ENCODE data around the gene KRT15. TPM values are rescaled to one million over a fixed set of nuclear protein-coding genes. Genes with fewer than 3 reads are reported as not detected.

Gene KRT15
- total and polyA plus RNA-seq, 7 donors, result 0.08 to 0.56 (median 0.18) TPM; not detected in 3

DNA sequence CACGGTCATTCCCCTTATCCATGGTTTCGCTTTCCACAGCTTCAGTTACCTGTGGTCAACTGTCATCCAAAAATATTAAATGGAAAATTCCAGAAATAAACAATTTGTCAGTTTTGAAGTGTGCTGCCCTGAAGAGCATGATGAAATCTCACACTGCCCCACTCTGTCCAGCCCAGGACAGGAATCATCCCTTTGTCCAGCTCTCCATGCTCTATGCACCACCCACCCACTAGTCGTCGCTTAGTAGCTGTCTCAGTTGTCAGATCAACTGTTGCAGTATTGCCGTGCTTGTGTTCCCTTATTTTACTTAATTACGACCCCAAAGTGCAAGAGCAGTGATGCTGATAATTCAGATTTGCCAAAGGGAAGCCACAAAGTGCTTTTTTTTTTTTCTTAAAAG is 42.9 kb upstream of the KRT15 start:
- H3K27me3 ChIP-seq (ENCODE audit: insufficient read depth in 3 of 3, low read length in 2 of 3), result peaks cover 0 to 6% (median 0%) of the 10 kb centered on the region in 3 donors

DNA sequence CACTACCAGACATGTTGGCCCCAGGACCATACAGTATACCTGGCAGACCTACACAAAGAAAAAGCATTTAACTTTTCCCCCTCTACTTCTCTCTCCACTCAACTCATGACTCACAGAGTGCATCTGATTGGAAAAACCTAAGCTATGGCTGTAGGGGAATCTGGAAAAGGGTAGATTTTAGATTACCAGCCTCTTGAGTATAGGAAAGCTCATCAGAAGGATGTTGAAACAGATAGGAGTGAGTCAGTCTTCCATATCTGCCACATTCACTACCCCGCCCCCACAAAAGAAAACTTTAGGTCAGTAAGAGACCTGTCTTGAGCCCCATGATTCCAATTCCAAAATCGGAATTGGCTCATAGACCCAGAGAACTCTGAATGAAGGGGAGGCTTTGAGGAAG is 40.9 kb upstream of the KRT15 start:
- peaks cover 0 to 9% (median 0%) of the 10 kb centered on the region in 3 donors for H3K27me3 ChIP-seq (ENCODE audit: insufficient read depth in 3 of 3, low read length in 2 of 3)
- no peak for ATAC-seq
- TF ChIP-seq, protein P1, sequence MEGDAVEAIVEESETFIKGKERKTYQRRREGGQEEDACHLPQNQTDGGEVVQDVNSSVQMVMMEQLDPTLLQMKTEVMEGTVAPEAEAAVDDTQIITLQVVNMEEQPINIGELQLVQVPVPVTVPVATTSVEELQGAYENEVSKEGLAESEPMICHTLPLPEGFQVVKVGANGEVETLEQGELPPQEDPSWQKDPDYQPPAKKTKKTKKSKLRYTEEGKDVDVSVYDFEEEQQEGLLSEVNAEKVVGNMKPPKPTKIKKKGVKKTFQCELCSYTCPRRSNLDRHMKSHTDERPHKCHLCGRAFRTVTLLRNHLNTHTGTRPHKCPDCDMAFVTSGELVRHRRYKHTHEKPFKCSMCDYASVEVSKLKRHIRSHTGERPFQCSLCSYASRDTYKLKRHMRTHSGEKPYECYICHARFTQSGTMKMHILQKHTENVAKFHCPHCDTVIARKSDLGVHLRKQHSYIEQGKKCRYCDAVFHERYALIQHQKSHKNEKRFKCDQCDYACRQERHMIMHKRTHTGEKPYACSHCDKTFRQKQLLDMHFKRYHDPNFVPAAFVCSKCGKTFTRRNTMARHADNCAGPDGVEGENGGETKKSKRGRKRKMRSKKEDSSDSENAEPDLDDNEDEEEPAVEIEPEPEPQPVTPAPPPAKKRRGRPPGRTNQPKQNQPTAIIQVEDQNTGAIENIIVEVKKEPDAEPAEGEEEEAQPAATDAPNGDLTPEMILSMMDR (IDR thresholded peaks at IDR 0.05), result no peak
- no peak overlapping the region for H3K27ac ChIP-seq
- WGBS, 3 donors, result 94 to 96% (median 95%) methylated on average over 2 of the region's 2 CpGs
- DNase-seq, result no peak
- no peak overlapping the region for H3K4me3 ChIP-seq
- peaks cover 11% of the 10 kb centered on the region for H3K4me1 ChIP-seq
- intact Hi-C loops (cut with DNase I), result loop anchor here in 1 of 2 donors (10.0 kb wide), 1 partner anchor 655 kb away; no protein-coding TSS in a partner anchor
- H3K36me3 ChIP-seq (ENCODE audit: insufficient read depth in 1 of 2, low read depth in 1 of 2), result no peaks in the 10 kb centered on the region
- no peaks in the 10 kb centered on the region for H3K9me3 ChIP-seq

More for the DNA sequence above, 42.9 kb upstream of the KRT15 start:
- no peaks in the 10 kb centered on the region for H3K36me3 ChIP-seq (ENCODE audit: insufficient read depth in 1 of 2, low read depth in 1 of 2)
- intact Hi-C loops (cut with DNase I), result no loop called here
- no peak for ATAC-seq
- no peaks in the 10 kb centered on the region for H3K9me3 ChIP-seq
- WGBS, 3 donors, result 62 to 78% (median 65%) methylated on average over 6 of the region's 6 CpGs
- H3K27ac ChIP-seq, result no peak overlapping the region
- TF ChIP-seq, protein P1 (IDR thresholded peaks at IDR 0.05), result no peak
- no peak for DNase-seq
- H3K4me1 ChIP-seq, result peaks cover 11% of the 10 kb centered on the region
- no peak overlapping the region for H3K4me3 ChIP-seq

DNA sequence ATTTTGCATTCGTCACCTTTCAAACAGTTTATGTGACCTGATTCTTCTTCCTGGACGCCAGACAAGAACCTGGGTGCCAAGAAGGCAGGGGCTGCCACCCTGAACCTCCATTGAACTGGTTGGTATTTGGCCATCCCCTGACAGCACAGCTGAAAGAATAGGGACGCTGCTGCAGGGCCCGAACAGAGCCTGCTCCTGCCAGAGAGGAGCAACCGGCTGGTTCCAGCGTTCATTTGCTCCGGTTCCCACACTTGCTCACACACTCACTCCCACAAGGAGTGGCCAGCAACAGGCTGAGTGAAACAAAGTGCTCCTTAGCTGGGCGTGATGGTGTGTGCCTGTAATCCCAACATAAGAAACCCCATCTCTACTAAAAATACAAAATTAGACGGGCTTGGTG is 38.2 kb upstream of the KRT15 start:
- WGBS, 3 donors, result 36 to 62% (median 45%) methylated on average over 9 of the region's 9 CpGs
- H3K9me3 ChIP-seq, result no peaks in the 10 kb centered on the region
- no peak for DNase-seq
- no peak overlapping the region for H3K27ac ChIP-seq
- TF ChIP-seq, protein P1 (IDR thresholded peaks at IDR 0.05), result no peak
- H3K4me1 ChIP-seq, result no peaks in the 10 kb centered on the region
- intact Hi-C loops (cut with DNase I), result loop anchor here in 1 of 2 donors (10.0 kb wide), 1 partner anchor 652 kb away; no protein-coding TSS in a partner anchor
- H3K4me3 ChIP-seq, result no peak overlapping the region
- peaks cover 0 to 9% (median 2%) of the 10 kb centered on the region in 3 donors for H3K27me3 ChIP-seq (ENCODE audit: insufficient read depth in 3 of 3, low read length in 2 of 3)
- no peaks in the 10 kb centered on the region for H3K36me3 ChIP-seq (ENCODE audit: insufficient read depth in 1 of 2, low read depth in 1 of 2)
- ATAC-seq, result no peak

DNA sequence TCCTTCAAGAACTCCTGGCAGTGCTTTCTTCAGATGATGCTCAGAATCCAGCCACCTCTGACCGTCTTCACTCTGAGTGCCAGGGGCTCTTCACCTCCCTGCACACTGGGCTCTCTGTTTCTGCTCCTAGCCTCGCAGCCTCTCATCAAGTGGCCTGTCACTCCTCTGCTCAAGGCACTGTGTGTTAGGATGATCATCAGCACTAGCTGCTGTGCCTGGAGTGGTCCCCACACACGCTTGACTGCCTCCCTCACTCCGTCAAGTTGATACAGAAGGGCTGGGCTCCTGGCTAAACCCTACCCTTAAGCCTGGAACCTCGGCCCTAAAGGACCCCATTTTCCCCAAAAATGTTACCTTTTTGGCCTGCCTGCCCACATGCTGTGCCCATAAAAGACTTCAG is 37.6 kb upstream of the KRT15 start:
- DNase-seq (no peak), ATAC-seq (no peak)
- Histone ChIP-seq H3K27me3 (ENCODE audit: insufficient read depth in 3 of 3, low read length in 2 of 3) (peaks cover 0 to 9% (median 2%) of the 10 kb centered on the region in 3 donors), H3K4me1 (no peaks in the 10 kb centered on the region), H3K4me3 (no peak overlapping the region), H3K36me3 (ENCODE audit: insufficient read depth in 1 of 2, low read depth in 1 of 2) (no peaks in the 10 kb centered on the region), H3K27ac (no peak overlapping the region), H3K9me3 (no peaks in the 10 kb centered on the region)
- TF ChIP-seq, protein P1 (IDR thresholded peaks at IDR 0.05), result no peak
- intact Hi-C loops (cut with DNase I), result loop anchor here in 1 of 2 donors (10.0 kb wide), 1 partner anchor 652 kb away; no protein-coding TSS in a partner anchor
- WGBS, 3 donors, result 62 to 75% (median 64%) methylated on average over 5 of the region's 5 CpGs

Data from psoas muscle (tissue), 8 donors.